Measurements from ENCODE around the gene MUC6. TPM values are rescaled to one million over a fixed set of nuclear protein-coding genes. Genes with fewer than 3 reads are reported as not detected.

MUC6 gene
- total and polyA plus RNA-seq, 8 donors: 25.5 to 239 (median 94.3) TPM

- Histone ChIP-seq H3K9me3 (no peaks in the 10 kb centered on the region), H3K4me3 (no peak overlapping the region), H3K27me3 (no peaks in the 10 kb centered on the region), H3K36me3 (no peaks in the 10 kb centered on the region), H3K4me1 (peaks cover 0 to 8% (median 5%) of the 10 kb centered on the region in 3 donors), H3K27ac (no peak overlapping the region)
- DNase-seq: peak in 1 of 6 donors; percentile 32
- ATAC-seq: no peak
- no peak for FAIRE-seq
- WGBS, 2 donors: 81 to 87% methylated on average over 16 to 17 of the region's 17 CpGs
- intact Hi-C loops (cut with DNase I): loop anchor here in 1 of 3 donors (10.0 kb wide), 1 partner anchor 130 kb away; the partner anchor contains the start of gene AP2A2
- no peak for TF ChIP-seq CTCF (IDR thresholded peaks at IDR 0.05)
Measured at GRCh38 chr11:1055109-1055703, 18.7 kb upstream of the MUC6 start.

GRCh38 chr11:1054143-1055108 is 17.9 kb upstream of the MUC6 start:
- no peak for FAIRE-seq
- ATAC-seq: peak in 1 of 4 donors; percentile 1
- no peak overlapping the region for H3K27ac ChIP-seq
- WGBS, 2 donors: 72 to 81% methylated on average over 25 of the region's 25 CpGs
- TF ChIP-seq CTCF (IDR thresholded peaks at IDR 0.05): no peak
- peak in 4 of 6 donors; percentile 16 to 72 (median 43) for DNase-seq
- H3K4me3 ChIP-seq: no peak overlapping the region
- peaks cover 0 to 12% (median 5%) of the 10 kb centered on the region in 3 donors for H3K4me1 ChIP-seq
- no peaks in the 10 kb centered on the region for H3K27me3 ChIP-seq
- H3K36me3 ChIP-seq: no peaks in the 10 kb centered on the region
- H3K9me3 ChIP-seq: no peaks in the 10 kb centered on the region
- intact Hi-C loops (cut with DNase I): loop anchor here in 1 of 3 donors (5.0 to 10.0 kb wide), 2 partner anchors 130 to 207 kb away; partner anchors contain the start of gene AP2A2

GRCh38 chr11:1053121-1053901 is 16.8 kb upstream of the MUC6 start:
- Histone ChIP-seq H3K36me3 (no peaks in the 10 kb centered on the region), H3K4me3 (no peak overlapping the region), H3K27me3 (no peaks in the 10 kb centered on the region), H3K27ac (no peak overlapping the region), H3K9me3 (no peaks in the 10 kb centered on the region), H3K4me1 (peaks cover 0 to 12% (median 5%) of the 10 kb centered on the region in 3 donors)
- no peak for TF ChIP-seq CTCF (IDR thresholded peaks at IDR 0.05)
- FAIRE-seq (no peak), DNase-seq (peak in 5 of 6 donors; percentile 1 to 70 (median 35)), ATAC-seq (no peak)
- intact Hi-C loops (cut with DNase I): loop anchor here in 1 of 3 donors (5.0 to 10.0 kb wide), 2 partner anchors 129 to 206 kb away; partner anchors contain the start of gene AP2A2
- 72 to 79% methylated on average over 24 to 25 of the region's 25 CpGs for WGBS, 2 donors

GRCh38 chr11:1052133-1053011 is 15.9 kb upstream of the MUC6 start:
- no peak overlapping the region for H3K27ac ChIP-seq
- no peak for FAIRE-seq

More at GRCh38 chr11:1052133-1053011, 15.9 kb upstream of the MUC6 start:
- WGBS, 2 donors: 78 to 92% methylated on average over 20 to 25 of the region's 25 CpGs
- no peak for TF ChIP-seq CTCF (IDR thresholded peaks at IDR 0.05)
- Histone ChIP-seq H3K36me3 (no peaks in the 10 kb centered on the region), H3K9me3 (no peaks in the 10 kb centered on the region), H3K4me3 (no peak overlapping the region), H3K27me3 (no peaks in the 10 kb centered on the region), H3K4me1 (peaks cover 0 to 12% (median 5%) of the 10 kb centered on the region in 3 donors)
- DNase-seq: peak; percentile 4 to 79 (median 30)
- no peak for ATAC-seq
- intact Hi-C loops (cut with DNase I): loop anchor here in 1 of 3 donors (5.0 to 10.0 kb wide), 2 partner anchors 128 to 205 kb away; partner anchors contain the start of gene AP2A2
